Measurements from ENCODE around the gene ZNF555.
"Not testable (repeated sequence)": the region's sequence is repeated elsewhere in the genome, so short reads cannot be mapped to it uniquely, and the experiment has no call there.

ZNF555 gene

DNA sequence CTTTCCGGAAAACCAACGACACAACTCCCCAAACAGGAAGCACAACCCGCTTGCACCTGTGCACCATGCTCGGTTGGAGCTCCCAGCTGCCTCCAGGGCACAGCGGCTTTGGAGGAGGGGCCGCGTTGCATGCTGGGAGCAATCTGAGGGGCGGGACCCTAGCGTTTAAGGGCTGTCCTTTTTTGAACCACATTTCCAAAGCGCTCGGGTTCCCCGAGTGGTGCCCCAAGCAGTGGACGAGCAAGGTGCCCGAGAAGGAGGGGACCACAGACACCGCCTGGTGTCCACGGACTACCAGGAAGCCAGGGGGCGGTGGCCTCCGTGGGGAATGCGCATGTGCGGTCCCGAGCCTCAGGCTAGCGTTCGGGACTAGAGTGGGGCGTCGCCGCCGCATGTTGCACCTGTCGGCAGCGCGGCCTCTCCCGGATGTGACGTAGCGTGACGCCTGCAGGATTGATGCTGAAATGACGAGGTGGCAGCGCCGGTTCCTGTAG lies 47.5 kb downstream of the ZNF555 start:
- no peaks in the 10 kb centered on the region for H3K27me3 ChIP-seq (ENCODE audit: control insufficient read depth in 1 of 2, insufficient read depth in 2 of 2, low read length in 2 of 2)
- H3K9me3 ChIP-seq (ENCODE audit: control insufficient read depth in 1 of 2, low read length in 2 of 2) = no peaks in the 10 kb centered on the region
- peak overlapping the region in 1 of 2 donors; percentile 51 for H3K4me3 ChIP-seq (ENCODE audit: low read depth in 1 of 2, low read length in 2 of 2)
- H3K36me3 ChIP-seq (ENCODE audit: control insufficient read depth in 1 of 2, insufficient read depth in 2 of 2, low read length in 2 of 2) = no peaks in the 10 kb centered on the region
- H3K9ac ChIP-seq (ENCODE audit: low read depth in 1 of 2, low read length in 2 of 2) = no peak overlapping the region
- no peaks in the 10 kb centered on the region for H3K4me1 ChIP-seq (ENCODE audit: control insufficient read depth in 1 of 2, insufficient read depth in 2 of 2, low read length in 2 of 2)
- no peak overlapping the region for H3K27ac ChIP-seq (ENCODE audit: low read depth, low read length)

DNA sequence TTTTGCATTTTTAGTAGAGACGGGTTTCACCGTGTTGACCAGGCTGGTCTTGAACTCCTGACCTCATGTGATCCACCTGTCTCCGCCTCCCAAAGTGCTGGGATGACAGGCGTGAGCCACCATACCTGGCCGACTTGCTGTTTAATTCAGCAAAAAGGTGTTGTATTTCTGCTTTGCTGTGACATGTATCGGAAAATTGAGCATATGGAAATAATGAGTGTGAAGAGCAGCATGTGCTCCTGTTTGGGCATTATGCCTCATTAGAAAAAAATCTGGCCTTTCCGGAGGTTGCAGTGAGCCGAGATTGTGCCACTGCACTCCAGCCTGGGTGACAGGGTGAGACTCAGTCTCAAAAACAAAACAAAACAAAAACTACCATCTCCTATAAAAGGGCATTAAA lies 49.3 kb downstream of the ZNF555 start:
- H3K36me3 ChIP-seq (ENCODE audit: control insufficient read depth in 1 of 2, insufficient read depth in 2 of 2, low read length in 2 of 2); H3K4me1 ChIP-seq (ENCODE audit: control insufficient read depth in 1 of 2, insufficient read depth in 2 of 2, low read length in 2 of 2); H3K9me3 ChIP-seq (ENCODE audit: control insufficient read depth in 1 of 2, low read length in 2 of 2); H3K4me3 ChIP-seq (ENCODE audit: low read depth in 1 of 2, low read length in 2 of 2); H3K27ac ChIP-seq (ENCODE audit: low read depth, low read length); H3K27me3 ChIP-seq (ENCODE audit: control insufficient read depth in 1 of 2, insufficient read depth in 2 of 2, low read length in 2 of 2); H3K9ac ChIP-seq (ENCODE audit: low read depth in 1 of 2, low read length in 2 of 2): not testable (repeated sequence)

GRCh38 chr19:2896694-2897093 lies 55.4 kb downstream of the ZNF555 start:
- H3K27ac ChIP-seq (ENCODE audit: low read depth, low read length) = no peak overlapping the region
- H3K9ac ChIP-seq (ENCODE audit: low read depth in 1 of 2, low read length in 2 of 2) = no peak overlapping the region
- no peaks in the 10 kb centered on the region for H3K27me3 ChIP-seq (ENCODE audit: control insufficient read depth in 1 of 2, insufficient read depth in 2 of 2, low read length in 2 of 2)
- no peak overlapping the region for H3K4me3 ChIP-seq (ENCODE audit: low read depth in 1 of 2, low read length in 2 of 2)
- no peaks in the 10 kb centered on the region for H3K4me1 ChIP-seq (ENCODE audit: control insufficient read depth in 1 of 2, insufficient read depth in 2 of 2, low read length in 2 of 2)
- H3K9me3 ChIP-seq (ENCODE audit: control insufficient read depth in 1 of 2, low read length in 2 of 2) = peaks cover 0 to 5% of the 10 kb centered on the region in 2 donors
- H3K36me3 ChIP-seq (ENCODE audit: control insufficient read depth in 1 of 2, insufficient read depth in 2 of 2, low read length in 2 of 2) = no peaks in the 10 kb centered on the region

GRCh38 chr19:2900296-2901252 lies 59.3 kb downstream of the ZNF555 start, which contains the start of gene ZNF57:
ZNF57 (plus strand) TSS chr19:2900928; CDS start chr19:2901046, 118 bp downstream.
- peak within 1 kb of the TSS; percentile 77 to 84 for H3K9ac ChIP-seq (ENCODE audit: low read depth in 1 of 2, low read length in 2 of 2)

DNA sequence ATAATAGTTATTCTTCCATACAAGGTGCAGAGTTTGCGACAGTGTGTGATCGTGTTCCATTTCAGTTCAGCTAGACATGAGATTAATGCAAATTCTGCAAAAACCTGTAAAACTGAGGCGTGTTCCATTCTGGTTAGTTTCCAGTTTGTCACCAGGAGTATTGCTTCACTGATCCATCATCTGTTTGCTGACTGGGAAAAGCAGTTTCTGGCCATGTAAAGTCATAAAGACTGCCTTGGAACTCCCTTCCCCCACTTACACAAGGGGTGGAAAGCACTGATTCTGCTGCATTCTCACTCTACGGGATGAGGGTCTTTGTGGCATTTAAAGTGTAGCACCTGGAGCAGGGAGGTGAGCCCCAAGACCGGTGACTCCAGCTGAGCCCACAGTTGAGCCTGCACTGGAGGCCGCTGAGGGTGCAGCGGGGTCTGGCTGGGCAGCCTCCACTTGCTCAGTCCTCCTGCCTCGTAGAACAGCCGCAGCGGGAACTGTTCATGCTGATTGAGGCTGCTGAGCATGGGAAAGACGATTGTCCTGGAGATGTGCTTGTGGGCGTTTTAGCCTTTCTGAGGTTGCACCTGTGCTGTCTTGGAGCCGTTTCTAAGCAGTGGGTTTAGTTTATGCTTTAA lies 61.4 kb downstream of the ZNF555 start:
- H3K9me3 ChIP-seq (ENCODE audit: control insufficient read depth in 1 of 2, low read length in 2 of 2) = no peaks in the 10 kb centered on the region
- peaks cover 5 to 11% of the 10 kb centered on the region in 2 donors for H3K4me1 ChIP-seq (ENCODE audit: control insufficient read depth in 1 of 2, insufficient read depth in 2 of 2, low read length in 2 of 2)
- H3K27ac ChIP-seq (ENCODE audit: low read depth, low read length) = peak overlapping the region; percentile 17
- H3K27me3 ChIP-seq (ENCODE audit: control insufficient read depth in 1 of 2, insufficient read depth in 2 of 2, low read length in 2 of 2) = no peaks in the 10 kb centered on the region
- H3K4me3 ChIP-seq (ENCODE audit: low read depth in 1 of 2, low read length in 2 of 2) = peak overlapping the region in 1 of 2 donors; percentile 86
- no peak overlapping the region for H3K9ac ChIP-seq (ENCODE audit: low read depth in 1 of 2, low read length in 2 of 2)
- H3K36me3 ChIP-seq (ENCODE audit: control insufficient read depth in 1 of 2, insufficient read depth in 2 of 2, low read length in 2 of 2) = peaks cover 0 to 4% of the 10 kb centered on the region in 2 donors

More at GRCh38 chr19:2900296-2901252, 59.3 kb downstream of the ZNF555 start, which contains the start of gene ZNF57:
- Histone ChIP-seq H3K36me3 (ENCODE audit: control insufficient read depth in 1 of 2, insufficient read depth in 2 of 2, low read length in 2 of 2) (no peaks in the 10 kb centered on the region), H3K4me3 (ENCODE audit: low read depth in 1 of 2, low read length in 2 of 2) (peak within 1 kb of the TSS; percentile 73 to 86), H3K4me1 (ENCODE audit: control insufficient read depth in 1 of 2, insufficient read depth in 2 of 2, low read length in 2 of 2) (peaks cover 5 to 11% of the 10 kb centered on the region in 2 donors), H3K27ac (ENCODE audit: low read depth, low read length) (peak within 1 kb of the TSS; percentile 80), H3K27me3 (ENCODE audit: control insufficient read depth in 1 of 2, insufficient read depth in 2 of 2, low read length in 2 of 2) (no peaks in the 10 kb centered on the region), H3K9me3 (ENCODE audit: control insufficient read depth in 1 of 2, low read length in 2 of 2) (peaks cover 0 to 5% of the 10 kb centered on the region in 2 donors)

DNA sequence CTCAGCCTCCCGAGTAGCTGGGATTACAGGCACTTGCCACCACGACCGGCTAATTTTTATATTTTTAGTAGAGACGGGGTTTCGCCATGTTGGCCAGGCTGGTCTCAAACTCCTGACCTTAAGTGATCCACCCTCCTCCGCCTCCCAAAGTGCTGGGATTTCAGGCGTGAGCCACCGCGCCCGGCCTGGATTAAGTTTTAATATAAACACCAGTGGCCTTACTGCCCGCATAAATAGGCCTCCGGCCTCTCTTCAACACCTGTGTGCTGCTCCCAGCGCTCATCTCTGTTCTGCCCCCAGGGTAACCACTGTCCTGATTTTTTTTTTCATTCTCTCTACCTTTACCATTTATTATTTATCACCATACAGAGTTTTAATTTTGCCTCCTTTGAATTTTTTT lies 62.1 kb downstream of the ZNF555 start:
- H3K4me3 ChIP-seq (ENCODE audit: low read depth in 1 of 2, low read length in 2 of 2); H3K27me3 ChIP-seq (ENCODE audit: control insufficient read depth in 1 of 2, insufficient read depth in 2 of 2, low read length in 2 of 2); H3K9me3 ChIP-seq (ENCODE audit: control insufficient read depth in 1 of 2, low read length in 2 of 2); H3K9ac ChIP-seq (ENCODE audit: low read depth in 1 of 2, low read length in 2 of 2); H3K36me3 ChIP-seq (ENCODE audit: control insufficient read depth in 1 of 2, insufficient read depth in 2 of 2, low read length in 2 of 2); H3K27ac ChIP-seq (ENCODE audit: low read depth, low read length): not testable (repeated sequence)
- H3K4me1 ChIP-seq (ENCODE audit: control insufficient read depth in 1 of 2, insufficient read depth in 2 of 2, low read length in 2 of 2) = peaks cover 5 to 11% of the 10 kb centered on the region in 2 donors

DNA sequence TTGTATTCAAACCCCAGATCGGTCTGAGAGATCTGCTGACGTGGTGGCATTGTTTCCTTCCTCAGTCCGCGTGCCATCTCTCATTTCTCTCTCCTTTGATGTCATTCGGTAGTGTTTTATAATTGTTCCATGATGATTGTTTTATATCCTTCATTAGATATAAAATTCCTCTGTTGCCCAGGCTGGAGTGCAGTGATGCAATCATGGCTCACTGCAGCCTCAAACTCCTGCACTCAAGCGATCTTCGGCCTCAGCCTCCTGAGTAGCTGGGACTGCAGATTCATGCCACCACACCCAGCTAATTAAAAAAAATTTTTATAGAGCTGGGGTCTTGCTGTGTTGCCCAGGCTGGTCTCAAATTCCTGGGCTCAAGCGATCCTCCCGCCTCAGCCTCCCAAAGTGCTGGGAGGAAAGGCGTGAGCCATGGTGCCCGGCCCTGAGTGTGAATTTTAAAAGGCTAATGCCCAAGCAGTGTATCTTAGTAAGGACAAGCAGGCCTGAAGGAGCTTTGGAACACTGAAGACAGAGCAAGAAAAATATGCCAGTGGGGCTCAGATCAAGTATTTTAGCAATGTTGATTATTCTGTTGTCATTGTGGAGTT lies 64.7 kb downstream of the ZNF555 start:
- Histone ChIP-seq H3K4me1 (ENCODE audit: control insufficient read depth in 1 of 2, insufficient read depth in 2 of 2, low read length in 2 of 2) (peaks cover 5 to 11% of the 10 kb centered on the region in 2 donors), H3K9ac (ENCODE audit: low read depth in 1 of 2, low read length in 2 of 2) (no peak overlapping the region), H3K9me3 (ENCODE audit: control insufficient read depth in 1 of 2, low read length in 2 of 2) (no peaks in the 10 kb centered on the region), H3K4me3 (ENCODE audit: low read depth in 1 of 2, low read length in 2 of 2) (no peak overlapping the region), H3K27me3 (ENCODE audit: control insufficient read depth in 1 of 2, insufficient read depth in 2 of 2, low read length in 2 of 2) (no peaks in the 10 kb centered on the region), H3K36me3 (ENCODE audit: control insufficient read depth in 1 of 2, insufficient read depth in 2 of 2, low read length in 2 of 2) (peaks cover 0 to 4% of the 10 kb centered on the region in 2 donors), H3K27ac (ENCODE audit: low read depth, low read length) (no peak overlapping the region)

DNA sequence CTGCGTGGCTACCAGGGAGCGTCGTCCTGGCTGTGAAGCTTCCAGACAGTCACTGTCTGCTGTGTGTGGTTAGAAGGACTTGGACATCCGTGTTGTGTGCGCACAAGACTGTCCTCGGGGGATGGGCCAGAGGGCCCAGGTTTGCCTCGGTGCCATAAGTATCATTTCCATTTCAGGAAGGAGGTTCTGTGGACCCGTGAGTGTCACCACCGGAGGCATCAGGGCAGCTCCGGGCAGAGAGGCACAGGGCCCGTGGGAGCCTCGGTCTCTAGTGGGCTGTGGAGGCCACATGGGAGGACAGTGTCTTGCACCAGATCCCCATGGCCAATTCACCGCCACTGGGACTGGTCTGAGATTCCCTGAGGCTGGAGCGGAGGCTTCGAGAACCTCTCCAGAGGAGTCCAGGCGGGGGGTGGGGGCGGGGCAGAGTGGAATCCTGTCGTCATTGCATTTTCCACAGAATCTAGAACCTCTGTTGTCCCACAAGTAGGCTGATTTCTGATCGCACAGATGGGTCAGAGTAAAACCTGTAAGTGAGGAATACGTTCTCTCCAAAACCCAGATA lies 65.4 kb downstream of the ZNF555 start:
- Histone ChIP-seq H3K9me3 (ENCODE audit: control insufficient read depth in 1 of 2, low read length in 2 of 2) (peaks cover 0 to 2% of the 10 kb centered on the region in 2 donors), H3K27ac (ENCODE audit: low read depth, low read length) (no peak overlapping the region), H3K4me1 (ENCODE audit: control insufficient read depth in 1 of 2, insufficient read depth in 2 of 2, low read length in 2 of 2) (peaks cover 5 to 11% of the 10 kb centered on the region in 2 donors), H3K9ac (ENCODE audit: low read depth in 1 of 2, low read length in 2 of 2) (no peak overlapping the region), H3K4me3 (ENCODE audit: low read depth in 1 of 2, low read length in 2 of 2) (no peak overlapping the region), H3K36me3 (ENCODE audit: control insufficient read depth in 1 of 2, insufficient read depth in 2 of 2, low read length in 2 of 2) (peaks cover 0 to 4% of the 10 kb centered on the region in 2 donors), H3K27me3 (ENCODE audit: control insufficient read depth in 1 of 2, insufficient read depth in 2 of 2, low read length in 2 of 2) (no peaks in the 10 kb centered on the region)
